ENCODE data around the gene LTBP1.

DNA sequence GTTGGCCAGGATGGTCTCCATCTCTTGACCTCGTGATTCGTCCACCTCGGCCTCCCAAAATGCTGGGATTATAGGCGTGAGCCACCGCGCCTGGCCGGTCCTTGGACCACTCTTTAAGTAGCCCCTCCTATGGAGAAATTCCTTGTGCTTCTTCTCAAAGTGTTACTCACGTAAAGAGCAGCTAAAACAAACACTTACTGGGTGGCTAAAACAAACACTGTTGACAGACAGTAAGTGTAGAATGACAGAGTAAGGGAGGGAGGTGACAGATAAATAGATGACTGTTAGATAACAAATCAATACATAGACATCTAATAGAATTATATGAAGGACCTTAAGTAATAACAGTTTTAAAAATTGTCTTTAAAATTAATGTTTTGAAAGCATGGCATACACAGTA is 488.8 kb downstream of the LTBP1 start:
- TF ChIP-seq, protein P1, sequence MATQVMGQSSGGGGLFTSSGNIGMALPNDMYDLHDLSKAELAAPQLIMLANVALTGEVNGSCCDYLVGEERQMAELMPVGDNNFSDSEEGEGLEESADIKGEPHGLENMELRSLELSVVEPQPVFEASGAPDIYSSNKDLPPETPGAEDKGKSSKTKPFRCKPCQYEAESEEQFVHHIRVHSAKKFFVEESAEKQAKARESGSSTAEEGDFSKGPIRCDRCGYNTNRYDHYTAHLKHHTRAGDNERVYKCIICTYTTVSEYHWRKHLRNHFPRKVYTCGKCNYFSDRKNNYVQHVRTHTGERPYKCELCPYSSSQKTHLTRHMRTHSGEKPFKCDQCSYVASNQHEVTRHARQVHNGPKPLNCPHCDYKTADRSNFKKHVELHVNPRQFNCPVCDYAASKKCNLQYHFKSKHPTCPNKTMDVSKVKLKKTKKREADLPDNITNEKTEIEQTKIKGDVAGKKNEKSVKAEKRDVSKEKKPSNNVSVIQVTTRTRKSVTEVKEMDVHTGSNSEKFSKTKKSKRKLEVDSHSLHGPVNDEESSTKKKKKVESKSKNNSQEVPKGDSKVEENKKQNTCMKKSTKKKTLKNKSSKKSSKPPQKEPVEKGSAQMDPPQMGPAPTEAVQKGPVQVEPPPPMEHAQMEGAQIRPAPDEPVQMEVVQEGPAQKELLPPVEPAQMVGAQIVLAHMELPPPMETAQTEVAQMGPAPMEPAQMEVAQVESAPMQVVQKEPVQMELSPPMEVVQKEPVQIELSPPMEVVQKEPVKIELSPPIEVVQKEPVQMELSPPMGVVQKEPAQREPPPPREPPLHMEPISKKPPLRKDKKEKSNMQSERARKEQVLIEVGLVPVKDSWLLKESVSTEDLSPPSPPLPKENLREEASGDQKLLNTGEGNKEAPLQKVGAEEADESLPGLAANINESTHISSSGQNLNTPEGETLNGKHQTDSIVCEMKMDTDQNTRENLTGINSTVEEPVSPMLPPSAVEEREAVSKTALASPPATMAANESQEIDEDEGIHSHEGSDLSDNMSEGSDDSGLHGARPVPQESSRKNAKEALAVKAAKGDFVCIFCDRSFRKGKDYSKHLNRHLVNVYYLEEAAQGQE (IDR thresholded peaks at IDR 0.05; ENCODE audit: insufficient replicate concordance, low read depth) = no peak
- TF ChIP-seq, protein P2, sequence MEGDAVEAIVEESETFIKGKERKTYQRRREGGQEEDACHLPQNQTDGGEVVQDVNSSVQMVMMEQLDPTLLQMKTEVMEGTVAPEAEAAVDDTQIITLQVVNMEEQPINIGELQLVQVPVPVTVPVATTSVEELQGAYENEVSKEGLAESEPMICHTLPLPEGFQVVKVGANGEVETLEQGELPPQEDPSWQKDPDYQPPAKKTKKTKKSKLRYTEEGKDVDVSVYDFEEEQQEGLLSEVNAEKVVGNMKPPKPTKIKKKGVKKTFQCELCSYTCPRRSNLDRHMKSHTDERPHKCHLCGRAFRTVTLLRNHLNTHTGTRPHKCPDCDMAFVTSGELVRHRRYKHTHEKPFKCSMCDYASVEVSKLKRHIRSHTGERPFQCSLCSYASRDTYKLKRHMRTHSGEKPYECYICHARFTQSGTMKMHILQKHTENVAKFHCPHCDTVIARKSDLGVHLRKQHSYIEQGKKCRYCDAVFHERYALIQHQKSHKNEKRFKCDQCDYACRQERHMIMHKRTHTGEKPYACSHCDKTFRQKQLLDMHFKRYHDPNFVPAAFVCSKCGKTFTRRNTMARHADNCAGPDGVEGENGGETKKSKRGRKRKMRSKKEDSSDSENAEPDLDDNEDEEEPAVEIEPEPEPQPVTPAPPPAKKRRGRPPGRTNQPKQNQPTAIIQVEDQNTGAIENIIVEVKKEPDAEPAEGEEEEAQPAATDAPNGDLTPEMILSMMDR (IDR thresholded peaks at IDR 0.05; ENCODE audit: insufficient read depth, low read length) = no peak

All from HL-60 (cell line).